Mucosa of stomach (tissue), 1 donor: ENCODE data around the gene CACNA2D3.

Experiments used
- H3K27me3 ChIP-seq: one replicate; pipeline ENCODE4 v1.7.0; 2013; ENCODE audit warnings: mild to moderate bottlenecking, low read length; ENCODE audit not compliant: control insufficient read depth, insufficient read depth
- H3K36me3 ChIP-seq: one replicate; pipeline ENCODE4 v1.7.0; 2013; ENCODE audit warnings: low read length; ENCODE audit not compliant: control insufficient read depth, insufficient read depth
- H3K4me1 ChIP-seq: one replicate; pipeline ENCODE4 v1.7.0; 2013; ENCODE audit warnings: mild to moderate bottlenecking, low read length; ENCODE audit not compliant: control insufficient read depth, insufficient read depth
- H3K4me3 ChIP-seq: one replicate; pipeline ENCODE4 v1.7.0; 2013; ENCODE audit warnings: low read length
- H3K9ac ChIP-seq: one replicate; pipeline ENCODE4 v1.7.0; 2013; ENCODE audit warnings: mild to moderate bottlenecking, low read length, moderate library complexity
- H3K9me3 ChIP-seq: one replicate; pipeline ENCODE4 v1.7.0; 2013; ENCODE audit warnings: mild to moderate bottlenecking, low read length, moderate library complexity; ENCODE audit not compliant: control insufficient read depth
- donor health status: Pancreatic carcinoma.

Gene CACNA2D3

DNA sequence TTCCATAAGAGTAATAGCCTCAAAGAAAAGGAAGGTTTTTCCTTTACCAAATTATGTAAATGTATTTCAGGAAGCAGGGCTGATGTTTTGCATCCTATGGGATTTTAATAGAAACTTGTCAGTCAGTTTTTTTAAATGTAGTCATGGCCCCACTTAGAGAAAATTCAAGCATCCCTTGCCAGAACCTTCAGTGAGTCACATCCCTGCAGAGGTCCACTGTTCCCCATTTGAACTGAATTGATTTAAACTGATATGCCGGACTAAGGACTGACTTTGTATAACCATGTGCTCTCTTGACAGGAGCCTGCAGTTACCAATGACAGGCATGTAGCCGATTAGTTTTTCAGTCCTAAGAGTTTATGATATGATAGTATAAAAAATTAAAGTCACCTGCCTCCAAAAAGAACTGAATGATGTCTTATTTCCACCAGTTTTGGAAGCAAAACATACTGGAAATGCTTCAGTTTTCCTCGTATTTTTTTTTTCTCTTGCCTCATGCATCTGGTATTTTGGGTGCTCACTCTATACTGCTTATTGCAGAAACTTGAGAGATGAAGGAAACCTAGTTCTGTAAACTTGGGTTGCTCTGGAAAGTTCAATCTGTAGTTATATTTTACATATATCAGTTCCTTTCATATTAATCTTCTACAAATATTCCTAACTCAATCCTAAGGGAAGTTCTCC is 774.8 kb downstream of the CACNA2D3 start:
- no peaks in the 10 kb centered on the region for H3K27me3 ChIP-seq
- no peaks in the 10 kb centered on the region for H3K36me3 ChIP-seq
- no peak overlapping the region for H3K9ac ChIP-seq
- peaks cover 4% of the 10 kb centered on the region for H3K4me1 ChIP-seq
- no peaks in the 10 kb centered on the region for H3K9me3 ChIP-seq
- H3K4me3 ChIP-seq: no peak overlapping the region

DNA sequence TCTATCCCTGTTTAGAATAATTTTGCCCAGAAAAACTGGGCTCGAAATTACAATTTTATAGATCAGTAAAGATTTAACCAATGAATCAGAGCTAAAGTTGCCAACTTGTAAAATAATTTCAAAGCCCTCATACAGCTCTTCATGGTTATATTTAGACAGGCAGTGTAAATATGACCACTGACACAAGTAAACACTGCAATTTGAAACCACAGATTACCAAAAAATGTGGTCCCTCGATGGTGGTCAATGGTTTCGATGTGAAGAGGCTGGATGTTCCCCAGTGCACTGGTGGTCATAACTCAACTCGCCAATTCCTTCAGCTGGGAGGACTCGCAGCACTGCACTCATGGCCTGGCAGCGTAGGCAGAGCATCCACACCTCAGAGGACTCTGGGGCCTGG is 776.9 kb downstream of the CACNA2D3 start:
- Histone ChIP-seq H3K27me3 (no peaks in the 10 kb centered on the region), H3K4me1 (no peaks in the 10 kb centered on the region), H3K9ac (no peak overlapping the region), H3K9me3 (no peaks in the 10 kb centered on the region), H3K4me3 (no peak overlapping the region), H3K36me3 (no peaks in the 10 kb centered on the region)

DNA sequence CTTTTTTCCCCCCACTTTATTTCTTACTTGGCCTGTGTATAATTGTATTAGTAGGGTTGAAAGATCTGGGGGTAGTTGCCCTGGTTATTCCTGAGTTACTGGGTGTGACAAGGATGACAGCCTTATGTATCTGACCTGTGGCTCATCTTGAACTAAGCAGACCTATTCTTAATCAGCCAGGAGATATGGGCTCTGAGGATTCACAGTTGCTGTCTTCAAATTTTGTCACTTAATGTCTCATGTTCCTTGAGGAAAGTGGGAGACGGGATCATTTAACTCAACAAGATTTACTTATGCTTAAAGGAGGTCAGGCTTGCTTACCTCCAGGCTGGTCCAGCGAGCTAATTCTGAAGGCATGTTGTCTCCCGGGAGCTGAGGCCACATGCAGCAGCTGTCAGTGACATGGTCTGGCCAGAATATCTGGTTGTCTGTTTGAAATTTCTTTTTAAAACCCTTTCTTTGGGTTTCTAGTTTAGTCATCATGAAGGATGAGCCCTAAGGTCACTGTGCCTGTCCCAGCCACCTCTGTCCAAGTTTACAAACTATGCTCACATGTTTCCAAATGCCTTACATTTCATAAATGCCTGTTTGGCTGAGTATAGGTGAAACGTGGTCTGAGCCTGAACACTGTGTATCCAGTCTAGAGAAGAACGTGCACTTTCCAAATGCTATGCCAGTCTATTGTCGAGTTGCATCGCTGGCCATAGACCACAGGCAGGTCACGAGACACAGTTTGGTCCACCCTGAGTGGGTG is 778.7 kb downstream of the CACNA2D3 start:
- Histone ChIP-seq H3K4me3 (no peak overlapping the region), H3K27me3 (no peaks in the 10 kb centered on the region), H3K36me3 (no peaks in the 10 kb centered on the region), H3K9me3 (no peaks in the 10 kb centered on the region), H3K4me1 (no peaks in the 10 kb centered on the region), H3K9ac (no peak overlapping the region)

DNA sequence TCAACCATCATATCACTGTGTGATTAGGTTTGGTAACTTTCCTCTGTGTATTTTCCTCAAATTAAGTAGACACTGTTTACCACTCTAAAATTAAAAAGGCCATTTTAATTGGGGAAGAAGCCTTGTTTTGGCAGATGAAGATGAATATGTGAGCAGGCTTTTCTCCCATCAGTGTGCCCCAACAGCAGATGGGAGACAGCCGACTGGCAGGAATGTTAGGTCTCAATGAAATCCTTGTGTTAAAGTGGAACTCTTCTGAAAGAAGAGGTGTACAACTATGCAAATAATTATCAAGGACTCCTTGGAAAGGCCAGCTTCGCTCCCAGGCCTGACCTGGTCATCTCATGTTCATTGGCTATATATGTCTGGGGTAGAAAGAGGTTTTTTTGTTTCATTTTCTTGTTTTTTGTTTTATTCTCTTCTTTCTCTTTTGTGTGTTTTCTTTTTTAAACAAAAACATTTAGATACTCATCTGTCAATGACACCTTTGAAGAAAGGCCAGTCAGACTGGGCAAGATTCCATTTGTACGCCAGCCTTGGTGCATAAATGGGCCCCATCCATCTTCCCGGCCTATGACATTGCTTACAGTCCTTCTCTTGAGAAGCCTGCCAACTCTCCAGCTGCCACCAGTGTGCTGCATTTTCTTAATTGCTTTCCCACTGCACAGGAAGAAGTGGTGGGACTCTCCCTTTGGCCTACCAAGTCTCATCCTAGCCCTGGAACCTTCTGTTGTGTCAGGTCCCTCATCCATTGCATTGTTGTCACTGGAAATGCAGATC is 779.7 kb downstream of the CACNA2D3 start:
- H3K9ac ChIP-seq: no peak overlapping the region

DNA sequence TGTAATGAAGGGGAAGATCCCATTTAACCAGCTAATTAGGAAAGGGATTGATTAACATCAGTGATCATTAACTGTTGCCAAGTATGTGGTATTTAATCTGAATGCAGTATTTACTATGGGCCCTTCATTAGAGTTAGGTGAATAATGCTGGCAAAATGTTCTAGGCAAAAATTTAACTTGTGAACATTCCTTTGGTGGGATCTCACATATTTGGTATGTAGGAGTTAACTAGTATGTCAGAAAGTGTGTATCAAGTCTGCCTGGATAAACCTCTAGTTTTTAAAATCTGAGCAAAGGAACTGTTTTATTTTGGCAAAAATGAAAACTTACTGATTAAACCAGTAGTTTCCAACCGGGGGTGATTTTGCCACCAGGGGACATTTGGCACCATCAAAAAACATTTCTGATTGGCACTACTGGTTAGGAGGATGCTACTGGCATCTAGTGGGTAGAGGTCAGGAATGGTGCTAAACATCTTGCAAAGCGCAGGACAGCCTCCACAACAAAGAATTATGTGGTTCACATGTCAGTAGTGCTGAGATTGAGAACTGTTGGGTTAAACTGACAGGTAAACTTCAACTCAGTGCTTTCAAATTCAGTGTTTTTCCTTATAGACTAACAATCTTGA is 783.0 kb downstream of the CACNA2D3 start:
- Histone ChIP-seq H3K4me1 (no peaks in the 10 kb centered on the region), H3K9ac (no peak overlapping the region), H3K27me3 (no peaks in the 10 kb centered on the region), H3K9me3 (no peaks in the 10 kb centered on the region), H3K36me3 (no peaks in the 10 kb centered on the region), H3K4me3 (no peak overlapping the region)

More for the DNA sequence above, 779.7 kb downstream of the CACNA2D3 start:
- no peaks in the 10 kb centered on the region for H3K4me1 ChIP-seq
- no peaks in the 10 kb centered on the region for H3K9me3 ChIP-seq
- H3K4me3 ChIP-seq: no peak overlapping the region
- H3K36me3 ChIP-seq: no peaks in the 10 kb centered on the region
- H3K27me3 ChIP-seq: no peaks in the 10 kb centered on the region

DNA sequence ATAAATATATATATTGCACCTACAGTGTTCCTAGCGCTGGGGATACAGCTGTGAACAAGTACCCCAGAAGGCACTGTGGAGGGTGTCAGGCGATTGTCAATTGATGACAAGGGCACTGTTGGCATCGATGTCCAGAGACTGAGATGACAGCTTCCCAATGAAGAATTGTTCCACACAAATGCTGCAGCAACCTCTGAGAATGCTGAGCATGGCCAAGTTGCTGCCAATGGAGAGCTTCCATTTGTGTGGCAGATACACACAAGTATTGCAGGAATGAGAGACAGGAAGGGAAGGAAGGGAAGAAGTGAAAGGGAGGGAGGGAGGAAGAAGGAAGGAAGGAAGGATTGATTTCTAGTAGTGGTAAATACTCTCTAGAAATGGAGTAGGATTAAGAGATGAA is 783.6 kb downstream of the CACNA2D3 start:
- Histone ChIP-seq H3K36me3 (no peaks in the 10 kb centered on the region), H3K4me1 (no peaks in the 10 kb centered on the region), H3K27me3 (no peaks in the 10 kb centered on the region), H3K9me3 (no peaks in the 10 kb centered on the region), H3K4me3 (no peak overlapping the region), H3K9ac (no peak overlapping the region)

DNA sequence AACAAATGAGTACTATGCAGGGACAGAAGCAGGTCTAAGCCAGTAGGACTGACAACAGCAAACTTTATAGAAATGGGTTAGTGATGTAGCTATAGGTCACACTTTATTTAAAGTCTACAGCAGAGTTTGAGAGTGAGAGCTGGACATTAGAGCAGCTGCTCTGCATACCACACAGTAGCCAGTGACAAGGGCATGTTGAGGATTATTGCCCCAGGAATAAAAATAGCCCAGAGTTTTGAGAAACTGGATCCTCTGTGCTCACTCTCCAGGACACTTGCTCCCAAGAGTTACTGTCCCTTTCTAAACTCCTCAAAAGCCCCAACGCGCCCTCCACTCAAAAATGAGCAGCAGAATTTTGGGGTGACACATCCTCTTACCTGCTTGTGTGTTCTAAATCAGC is 784.4 kb downstream of the CACNA2D3 start:
- Histone ChIP-seq H3K9ac (no peak overlapping the region), H3K36me3 (no peaks in the 10 kb centered on the region), H3K27me3 (no peaks in the 10 kb centered on the region), H3K4me3 (no peak overlapping the region), H3K4me1 (no peaks in the 10 kb centered on the region), H3K9me3 (no peaks in the 10 kb centered on the region)

DNA sequence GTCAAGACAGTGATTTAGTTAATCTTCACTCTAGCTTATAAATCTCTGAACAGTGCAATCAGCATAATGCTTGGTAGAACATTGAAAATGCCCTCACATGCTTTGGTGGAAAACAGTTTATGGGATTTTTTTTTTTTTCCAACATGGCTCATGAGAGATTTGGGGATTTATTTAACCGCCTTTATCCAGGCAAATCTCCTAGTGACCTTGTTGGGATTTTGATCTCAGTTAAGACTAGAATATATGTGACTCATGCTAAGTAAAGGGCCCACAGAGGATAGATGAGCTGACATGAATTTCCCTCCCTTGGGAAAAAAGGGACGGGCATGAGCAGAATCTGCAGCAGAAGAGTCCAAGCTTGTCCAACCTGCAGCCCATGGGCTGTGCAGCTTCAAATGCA is 786.8 kb downstream of the CACNA2D3 start:
- no peaks in the 10 kb centered on the region for H3K27me3 ChIP-seq
- no peaks in the 10 kb centered on the region for H3K9me3 ChIP-seq
- no peak overlapping the region for H3K4me3 ChIP-seq
- no peaks in the 10 kb centered on the region for H3K4me1 ChIP-seq
- no peak overlapping the region for H3K9ac ChIP-seq
- no peaks in the 10 kb centered on the region for H3K36me3 ChIP-seq

DNA sequence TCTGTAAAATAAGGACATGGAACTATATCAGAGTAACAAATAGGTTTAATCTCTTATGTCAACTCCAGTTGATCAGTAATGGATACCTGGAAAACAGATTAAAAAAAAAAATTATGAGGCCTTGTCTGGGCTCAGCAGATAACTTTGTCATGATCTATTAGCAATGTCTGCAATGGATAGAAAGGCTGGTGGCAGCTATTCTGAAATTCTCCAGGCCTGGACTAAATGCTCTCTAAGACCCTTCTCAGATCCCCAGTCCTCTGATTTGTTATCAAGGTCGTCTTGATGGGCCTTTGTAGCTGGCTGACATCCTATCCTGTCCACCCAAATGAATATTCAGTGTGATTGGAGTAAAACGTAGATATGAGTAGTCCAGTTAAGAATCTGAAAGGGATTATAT is 791.8 kb downstream of the CACNA2D3 start:
- no peaks in the 10 kb centered on the region for H3K27me3 ChIP-seq
- H3K9me3 ChIP-seq: no peaks in the 10 kb centered on the region
- no peaks in the 10 kb centered on the region for H3K4me1 ChIP-seq
- H3K4me3 ChIP-seq: no peak overlapping the region
- H3K9ac ChIP-seq: no peak overlapping the region
- H3K36me3 ChIP-seq: no peaks in the 10 kb centered on the region

DNA sequence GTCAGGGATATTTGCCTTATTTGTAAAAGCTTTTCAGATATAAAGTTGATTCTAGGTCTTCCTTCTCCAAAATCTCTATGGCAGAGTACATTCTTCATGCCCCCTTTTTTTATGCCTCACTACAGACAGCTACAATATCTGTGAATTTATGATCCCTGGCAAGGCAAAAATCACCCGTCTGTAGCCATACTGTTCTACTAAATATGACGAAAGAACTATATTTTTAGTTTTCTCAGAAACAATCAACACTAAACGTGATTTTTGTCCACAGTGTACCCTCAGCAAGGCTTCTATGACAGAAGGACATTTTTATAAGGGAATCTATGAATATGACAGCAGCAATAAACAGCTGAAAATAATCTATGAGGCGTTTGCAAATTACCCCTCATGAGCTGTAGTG is 792.8 kb downstream of the CACNA2D3 start:
- Histone ChIP-seq H3K36me3 (no peaks in the 10 kb centered on the region), H3K9me3 (no peaks in the 10 kb centered on the region), H3K4me1 (no peaks in the 10 kb centered on the region), H3K27me3 (no peaks in the 10 kb centered on the region), H3K9ac (no peak overlapping the region), H3K4me3 (no peak overlapping the region)

DNA sequence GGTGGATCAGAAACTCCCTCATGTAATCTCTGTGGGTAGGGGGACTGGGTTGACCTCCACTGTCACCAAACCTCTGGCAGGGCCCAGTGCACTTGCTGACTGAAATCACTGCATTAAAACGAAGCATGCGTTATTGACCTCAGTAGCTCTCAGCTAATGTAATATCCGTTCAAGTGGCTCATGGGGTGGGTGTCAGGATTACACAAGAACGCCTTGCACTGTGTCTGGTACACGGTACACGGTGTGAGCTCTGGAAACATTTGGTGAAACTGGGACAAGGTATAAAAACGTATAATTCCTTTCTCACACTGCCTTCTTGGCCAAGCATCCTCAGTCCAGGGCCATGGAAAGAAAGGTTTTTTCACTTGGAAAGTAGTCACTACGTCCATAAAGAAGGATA is 793.6 kb downstream of the CACNA2D3 start:
- no peaks in the 10 kb centered on the region for H3K36me3 ChIP-seq
- no peaks in the 10 kb centered on the region for H3K9me3 ChIP-seq
- H3K4me3 ChIP-seq: no peak overlapping the region
- H3K27me3 ChIP-seq: no peaks in the 10 kb centered on the region
- no peaks in the 10 kb centered on the region for H3K4me1 ChIP-seq
- H3K9ac ChIP-seq: no peak overlapping the region

DNA sequence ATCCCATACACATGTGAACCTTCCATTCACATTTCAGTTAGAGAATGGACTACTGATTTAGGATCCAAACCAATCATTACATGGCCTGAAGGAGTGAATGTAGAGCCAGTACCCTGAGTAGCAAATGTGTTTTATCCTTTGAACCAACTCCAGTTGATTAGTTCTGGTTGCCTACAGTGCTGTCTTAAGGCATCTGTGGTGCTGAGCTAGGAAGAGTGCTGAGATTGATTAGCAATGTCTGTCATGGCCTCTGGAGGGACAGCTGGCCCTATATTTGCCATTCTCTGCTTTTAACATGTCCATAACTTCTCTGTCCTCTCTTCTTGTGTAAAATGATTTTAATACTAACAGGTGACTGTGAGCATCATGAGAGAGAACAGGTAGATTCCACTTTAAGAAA is 794.4 kb downstream of the CACNA2D3 start:
- H3K9ac ChIP-seq: no peak overlapping the region
- no peak overlapping the region for H3K4me3 ChIP-seq
- H3K4me1 ChIP-seq: no peaks in the 10 kb centered on the region
- no peaks in the 10 kb centered on the region for H3K36me3 ChIP-seq
- H3K9me3 ChIP-seq: no peaks in the 10 kb centered on the region
- H3K27me3 ChIP-seq: no peaks in the 10 kb centered on the region
